Measurements from ENCODE around the gene UBXN10. TPM values are rescaled to one million over a fixed set of nuclear protein-coding genes. Genes with fewer than 3 reads are reported as not detected.

Gene UBXN10
- total RNA-seq, 3 donors from 2014 or later (not counting 1 experiment from before 2014, with no cell fraction given), result 2.5 to 3.6 (median 3.5) TPM

DNA sequence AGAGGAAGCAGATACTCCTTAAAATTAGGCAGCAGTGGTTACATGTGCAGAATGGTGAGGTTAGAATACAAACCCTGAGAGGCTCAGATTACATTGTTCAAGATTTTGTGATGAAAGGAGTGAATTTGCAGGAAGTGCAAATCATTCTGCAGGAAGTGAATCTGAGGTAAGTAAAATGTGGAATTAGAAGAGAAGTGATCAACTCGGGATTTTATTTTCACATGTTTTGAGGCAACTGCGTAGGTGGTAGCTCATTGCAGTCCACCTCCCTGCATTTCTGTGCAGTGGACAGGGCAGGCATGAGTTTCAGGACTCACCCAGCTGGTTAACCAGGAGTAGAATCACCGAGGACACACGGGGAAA is 2.5 kb downstream of the UBXN10 start:
- Histone ChIP-seq H3K27me3 (ENCODE audit: control insufficient read depth, insufficient read depth, low read length) (no peaks in the 10 kb centered on the region), H3K27ac (ENCODE audit: low read length) (no peak overlapping the region), H3K9me3 (ENCODE audit: control insufficient read depth, insufficient read depth, low read length) (no peaks in the 10 kb centered on the region), H3K4me3 (ENCODE audit: low read length) (no peak overlapping the region), H3K36me3 (ENCODE audit: control insufficient read depth, insufficient read depth, low read length) (no peaks in the 10 kb centered on the region), H3K4me1 (ENCODE audit: control insufficient read depth, insufficient read depth, low read length) (peaks cover 47% of the 10 kb centered on the region)
- DNase-seq, result no peak
- Mint-ChIP-seq H3K27ac (peak overlapping the region in 1 of 2 donors; percentile 85), H3K9me3 (peaks cover 0 to 2% of the 10 kb centered on the region in 2 donors), H3K27me3 (ENCODE audit: low read depth in 2 of 2) (peaks cover 7 to 9% of the 10 kb centered on the region in 2 donors), H3K4me3 (no peak overlapping the region), H3K4me1 (peaks cover 44 to 51% of the 10 kb centered on the region in 2 donors), H3K36me3 (no peaks in the 10 kb centered on the region)
- no peak for ATAC-seq
- 64% methylated on average over 4 of the region's 4 CpGs for WGBS (ENCODE audit: insufficient coverage)
- TF ChIP-seq, protein P1, sequence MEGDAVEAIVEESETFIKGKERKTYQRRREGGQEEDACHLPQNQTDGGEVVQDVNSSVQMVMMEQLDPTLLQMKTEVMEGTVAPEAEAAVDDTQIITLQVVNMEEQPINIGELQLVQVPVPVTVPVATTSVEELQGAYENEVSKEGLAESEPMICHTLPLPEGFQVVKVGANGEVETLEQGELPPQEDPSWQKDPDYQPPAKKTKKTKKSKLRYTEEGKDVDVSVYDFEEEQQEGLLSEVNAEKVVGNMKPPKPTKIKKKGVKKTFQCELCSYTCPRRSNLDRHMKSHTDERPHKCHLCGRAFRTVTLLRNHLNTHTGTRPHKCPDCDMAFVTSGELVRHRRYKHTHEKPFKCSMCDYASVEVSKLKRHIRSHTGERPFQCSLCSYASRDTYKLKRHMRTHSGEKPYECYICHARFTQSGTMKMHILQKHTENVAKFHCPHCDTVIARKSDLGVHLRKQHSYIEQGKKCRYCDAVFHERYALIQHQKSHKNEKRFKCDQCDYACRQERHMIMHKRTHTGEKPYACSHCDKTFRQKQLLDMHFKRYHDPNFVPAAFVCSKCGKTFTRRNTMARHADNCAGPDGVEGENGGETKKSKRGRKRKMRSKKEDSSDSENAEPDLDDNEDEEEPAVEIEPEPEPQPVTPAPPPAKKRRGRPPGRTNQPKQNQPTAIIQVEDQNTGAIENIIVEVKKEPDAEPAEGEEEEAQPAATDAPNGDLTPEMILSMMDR (IDR thresholded peaks at IDR 0.05), result no peak
- intact Hi-C loops (cut with micrococcal nuclease), result no loop called here

DNA sequence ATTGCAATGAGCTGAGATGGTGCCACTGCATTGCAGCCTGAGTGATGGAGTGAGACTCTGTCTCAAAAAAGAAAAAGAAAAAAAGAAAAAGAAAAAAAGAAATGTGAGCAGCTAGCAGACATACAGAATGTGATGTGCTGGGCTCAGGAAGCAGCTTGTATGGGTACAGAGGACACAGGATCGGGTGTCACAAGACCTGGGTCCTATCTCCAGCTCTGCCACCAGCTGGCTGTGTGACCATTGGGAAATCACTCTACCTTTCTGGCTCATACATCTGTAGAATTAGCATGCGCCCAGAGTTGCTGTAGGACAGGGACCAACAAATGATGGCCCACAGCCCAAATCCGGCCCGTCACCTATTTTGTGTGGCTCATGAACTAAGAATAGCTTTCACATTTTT is 3.8 kb downstream of the UBXN10 start:
- intact Hi-C loops (cut with micrococcal nuclease), result no loop called here
- Mint-ChIP-seq H3K36me3 (no peaks in the 10 kb centered on the region), H3K27ac (no peak overlapping the region), H3K4me1 (peaks cover 39 to 43% of the 10 kb centered on the region in 2 donors), H3K4me3 (no peak overlapping the region), H3K9me3 (no peaks in the 10 kb centered on the region), H3K27me3 (ENCODE audit: low read depth in 2 of 2) (peaks cover 7 to 9% of the 10 kb centered on the region in 2 donors)
- ATAC-seq, result no peak
- TF ChIP-seq, protein P1 (IDR thresholded peaks at IDR 0.05), result no peak
- Histone ChIP-seq H3K27ac (ENCODE audit: low read length) (no peak overlapping the region), H3K4me1 (ENCODE audit: control insufficient read depth, insufficient read depth, low read length) (peaks cover 42% of the 10 kb centered on the region), H3K36me3 (ENCODE audit: control insufficient read depth, insufficient read depth, low read length) (no peaks in the 10 kb centered on the region), H3K4me3 (ENCODE audit: low read length) (no peak overlapping the region), H3K27me3 (ENCODE audit: control insufficient read depth, insufficient read depth, low read length) (no peaks in the 10 kb centered on the region), H3K9me3 (ENCODE audit: control insufficient read depth, insufficient read depth, low read length) (no peaks in the 10 kb centered on the region)
- WGBS (ENCODE audit: insufficient coverage), result 97% methylated on average over 4 of the region's 4 CpGs
- no peak for DNase-seq

DNA sequence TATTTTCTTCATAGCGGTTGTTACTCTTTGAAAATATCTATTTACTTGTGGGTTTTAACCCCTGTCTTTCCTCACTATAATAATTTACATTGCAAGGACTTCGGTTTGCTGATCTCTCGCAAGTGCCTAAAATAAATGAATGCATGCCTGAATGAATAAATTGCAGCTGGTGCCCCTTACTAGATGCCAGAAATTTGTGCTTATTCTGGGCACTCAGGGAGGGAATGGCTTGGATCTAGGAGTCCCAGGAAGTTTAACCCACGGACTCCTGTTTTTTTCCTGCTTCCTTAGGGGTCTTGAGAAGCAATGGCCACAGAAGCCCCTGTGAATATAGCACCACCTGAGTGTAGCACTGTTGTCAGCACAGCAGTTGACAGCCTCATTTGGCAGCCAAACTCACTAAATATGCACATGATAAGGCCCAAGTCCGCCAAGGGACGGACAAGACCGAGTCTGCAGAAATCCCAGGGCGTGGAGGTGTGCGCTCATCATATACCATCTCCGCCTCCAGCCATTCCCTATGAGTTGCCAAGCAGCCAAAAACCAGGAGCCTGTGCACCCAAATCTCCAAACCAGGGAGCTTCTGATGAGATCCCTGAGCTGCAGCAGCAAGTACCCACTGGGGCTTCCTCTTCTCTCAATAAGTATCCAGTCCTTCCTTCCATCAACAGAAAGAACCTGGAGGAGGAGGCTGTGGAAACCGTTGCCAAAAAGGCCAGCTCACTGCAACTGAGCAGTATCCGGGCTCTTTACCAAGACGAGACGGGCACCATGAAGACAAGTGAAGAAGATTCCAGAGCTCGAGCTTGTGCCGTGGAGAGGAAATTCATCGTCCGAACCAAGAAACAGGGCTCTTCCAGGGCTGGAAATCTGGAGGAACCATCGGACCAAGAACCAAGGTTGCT is 4.6 kb downstream of the UBXN10 start:
- Histone ChIP-seq H3K9me3 (ENCODE audit: control insufficient read depth, insufficient read depth, low read length) (no peaks in the 10 kb centered on the region), H3K4me3 (ENCODE audit: low read length) (no peak overlapping the region), H3K36me3 (ENCODE audit: control insufficient read depth, insufficient read depth, low read length) (no peaks in the 10 kb centered on the region), H3K4me1 (ENCODE audit: control insufficient read depth, insufficient read depth, low read length) (peaks cover 39% of the 10 kb centered on the region), H3K27ac (ENCODE audit: low read length) (no peak overlapping the region), H3K27me3 (ENCODE audit: control insufficient read depth, insufficient read depth, low read length) (no peaks in the 10 kb centered on the region)
- 91% methylated on average over 19 of the region's 19 CpGs for WGBS (ENCODE audit: insufficient coverage)
- ATAC-seq, result no peak
- intact Hi-C loops (cut with micrococcal nuclease), result no loop called here
- Mint-ChIP-seq H3K27ac (no peak overlapping the region), H3K4me1 (peaks cover 30 to 35% of the 10 kb centered on the region in 2 donors), H3K4me3 (no peak overlapping the region), H3K9me3 (no peaks in the 10 kb centered on the region), H3K36me3 (no peaks in the 10 kb centered on the region), H3K27me3 (ENCODE audit: low read depth in 2 of 2) (peaks cover 9 to 10% of the 10 kb centered on the region in 2 donors)
- no peak for DNase-seq
- TF ChIP-seq, protein P1 (IDR thresholded peaks at IDR 0.05), result no peak
